ENCODE results near the gene TUBD1.

Gene TUBD1

DNA sequence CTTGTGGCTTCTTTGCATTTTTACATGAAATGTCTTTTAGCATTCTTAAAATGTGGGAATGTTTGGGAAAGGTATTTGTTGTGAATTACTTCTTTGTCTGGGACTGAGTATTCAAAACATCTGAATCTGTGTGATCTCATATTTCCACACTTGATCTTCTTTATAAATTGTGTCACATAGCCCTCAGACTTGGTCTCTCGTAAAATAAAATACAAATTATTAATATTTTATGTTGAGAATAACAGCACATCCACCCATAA, 81.9 kb downstream of the TUBD1 start:
- Histone ChIP-seq H3K4me3 (ENCODE audit: low read depth in 1 of 2, low read length in 2 of 2) (no peak overlapping the region), H3K36me3 (ENCODE audit: insufficient read depth, low read length) (peaks cover 9% of the 10 kb centered on the region), H3K27me3 (ENCODE audit: control insufficient read depth in 1 of 2, insufficient read depth in 2 of 2, low read length in 2 of 2) (no peaks in the 10 kb centered on the region), H3K9me3 (ENCODE audit: low read length) (no peaks in the 10 kb centered on the region), H3K27ac (ENCODE audit: low read depth, low read length) (no peak overlapping the region), H3K9ac (ENCODE audit: low read length) (no peak overlapping the region), H3K4me1 (ENCODE audit: insufficient read depth, low read length) (no peaks in the 10 kb centered on the region)
